ENCODE results near the gene SNX25. TPM values are rescaled to one million over a fixed set of nuclear protein-coding genes. Genes with fewer than 3 reads are reported as not detected.
"Not testable (repeated sequence)": the region's sequence is repeated elsewhere in the genome, so short reads cannot be mapped to it uniquely, and the experiment has no call there.

Gene SNX25
- total RNA-seq, 1 donor from 2014 or later, result 27.5 TPM

DNA sequence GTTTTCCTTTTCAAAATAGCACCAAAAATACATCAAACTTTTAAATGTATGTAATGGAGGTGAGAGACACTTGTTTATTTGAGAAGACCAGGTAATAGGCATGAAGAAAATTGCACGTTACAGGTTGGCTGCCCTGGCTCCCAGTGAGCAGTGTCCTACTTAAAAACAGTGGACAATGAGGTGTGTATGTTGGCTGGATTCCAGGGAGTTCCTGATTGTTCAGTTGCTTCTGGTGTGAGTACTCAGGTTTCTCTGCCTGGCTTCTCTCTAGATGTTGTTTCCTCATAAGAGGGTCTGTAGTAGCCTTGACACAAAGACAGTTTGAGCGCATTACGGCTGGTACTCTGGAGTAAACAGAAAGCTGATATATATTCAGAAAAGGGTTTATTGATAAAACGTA is 29.4 kb downstream of the SNX25 start:
- Mint-ChIP-seq H3K36me3 (ENCODE audit: unreplicated experiment) (peaks cover 12% of the 10 kb centered on the region), H3K27me3 (ENCODE audit: unreplicated experiment) (no peaks in the 10 kb centered on the region), H3K4me1 (ENCODE audit: low read depth, unreplicated experiment) (peaks cover 8% of the 10 kb centered on the region), H3K4me3 (ENCODE audit: unreplicated experiment) (no peak overlapping the region), H3K27ac (ENCODE audit: unreplicated experiment) (no peak overlapping the region), H3K9me3 (ENCODE audit: unreplicated experiment) (peaks cover 7% of the 10 kb centered on the region)
- TF ChIP-seq, protein P1, sequence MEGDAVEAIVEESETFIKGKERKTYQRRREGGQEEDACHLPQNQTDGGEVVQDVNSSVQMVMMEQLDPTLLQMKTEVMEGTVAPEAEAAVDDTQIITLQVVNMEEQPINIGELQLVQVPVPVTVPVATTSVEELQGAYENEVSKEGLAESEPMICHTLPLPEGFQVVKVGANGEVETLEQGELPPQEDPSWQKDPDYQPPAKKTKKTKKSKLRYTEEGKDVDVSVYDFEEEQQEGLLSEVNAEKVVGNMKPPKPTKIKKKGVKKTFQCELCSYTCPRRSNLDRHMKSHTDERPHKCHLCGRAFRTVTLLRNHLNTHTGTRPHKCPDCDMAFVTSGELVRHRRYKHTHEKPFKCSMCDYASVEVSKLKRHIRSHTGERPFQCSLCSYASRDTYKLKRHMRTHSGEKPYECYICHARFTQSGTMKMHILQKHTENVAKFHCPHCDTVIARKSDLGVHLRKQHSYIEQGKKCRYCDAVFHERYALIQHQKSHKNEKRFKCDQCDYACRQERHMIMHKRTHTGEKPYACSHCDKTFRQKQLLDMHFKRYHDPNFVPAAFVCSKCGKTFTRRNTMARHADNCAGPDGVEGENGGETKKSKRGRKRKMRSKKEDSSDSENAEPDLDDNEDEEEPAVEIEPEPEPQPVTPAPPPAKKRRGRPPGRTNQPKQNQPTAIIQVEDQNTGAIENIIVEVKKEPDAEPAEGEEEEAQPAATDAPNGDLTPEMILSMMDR (IDR thresholded peaks at IDR 0.05; ENCODE audit: partially characterized antibody, unreplicated experiment), result no peak
- DNase-seq, result no peak

DNA sequence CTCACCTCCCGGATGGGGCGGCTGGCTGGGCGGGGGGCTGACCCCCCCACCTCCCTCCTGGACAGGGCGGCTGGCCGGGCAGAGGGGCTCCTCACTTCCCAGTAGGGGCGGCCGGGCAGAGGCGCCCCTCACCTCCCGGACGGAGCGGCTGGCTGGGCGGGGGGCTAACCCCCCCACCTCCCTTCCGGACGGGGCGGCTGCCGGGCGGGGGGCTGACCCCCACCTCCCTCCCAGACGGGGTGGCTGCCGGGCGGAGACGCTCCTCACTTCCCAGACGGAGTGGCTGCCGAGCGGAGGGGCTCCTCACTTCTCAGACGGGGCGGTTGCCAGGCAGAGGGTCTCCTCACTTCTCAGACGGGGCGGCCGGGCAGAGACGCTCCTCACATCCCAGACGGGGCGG is 31.1 kb downstream of the SNX25 start:
- H3K27ac Mint-ChIP-seq (ENCODE audit: unreplicated experiment); DNase-seq; H3K27me3 Mint-ChIP-seq (ENCODE audit: unreplicated experiment); H3K9me3 Mint-ChIP-seq (ENCODE audit: unreplicated experiment); H3K4me1 Mint-ChIP-seq (ENCODE audit: low read depth, unreplicated experiment); H3K4me3 Mint-ChIP-seq (ENCODE audit: unreplicated experiment): not testable (repeated sequence)
- peaks cover 12% of the 10 kb centered on the region for H3K36me3 Mint-ChIP-seq (ENCODE audit: unreplicated experiment)

DNA sequence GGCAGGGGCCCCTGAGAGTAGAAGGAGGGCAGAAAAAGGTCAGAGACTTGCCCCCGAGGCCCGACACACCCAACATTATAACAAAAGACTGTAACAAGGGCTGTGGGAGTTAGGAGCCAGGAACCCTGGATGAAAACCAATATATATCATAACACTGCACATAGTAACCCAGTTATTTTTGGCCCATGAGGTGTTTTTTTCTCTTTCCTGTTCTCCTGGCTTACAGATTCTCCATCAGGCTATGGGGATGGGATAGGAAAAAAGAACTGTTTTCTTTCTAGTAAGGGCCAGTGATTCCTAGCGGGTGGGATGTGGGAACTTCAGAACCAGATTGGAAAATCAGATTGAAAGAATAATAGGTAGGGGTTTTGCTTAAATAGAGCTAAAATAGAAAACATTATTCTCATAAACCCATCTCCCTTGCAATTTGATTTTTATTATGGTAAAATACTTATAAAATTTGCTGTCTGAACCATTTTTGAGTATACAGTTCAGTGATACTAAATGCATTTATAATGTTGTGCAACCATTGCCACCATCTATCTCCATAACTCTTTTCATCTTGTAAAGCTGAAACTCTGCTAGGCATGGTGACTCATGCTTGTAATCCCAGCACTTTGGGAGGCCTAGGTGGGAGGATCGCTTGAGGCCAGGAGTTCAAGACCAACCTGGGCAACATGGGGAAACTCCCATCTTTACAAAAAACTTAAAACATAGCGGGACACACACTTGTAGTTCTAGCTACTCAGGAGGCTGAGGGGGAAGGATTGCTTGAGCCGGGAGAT is 33.5 kb downstream of the SNX25 start:
- no peak for DNase-seq
- peaks cover 4% of the 10 kb centered on the region for H3K9me3 Mint-ChIP-seq (ENCODE audit: unreplicated experiment)
- no peak overlapping the region for H3K27ac Mint-ChIP-seq (ENCODE audit: unreplicated experiment)
- H3K4me3 Mint-ChIP-seq (ENCODE audit: unreplicated experiment), result no peak overlapping the region
- peaks cover 8% of the 10 kb centered on the region for H3K4me1 Mint-ChIP-seq (ENCODE audit: low read depth, unreplicated experiment)
- H3K27me3 Mint-ChIP-seq (ENCODE audit: unreplicated experiment), result no peaks in the 10 kb centered on the region
- TF ChIP-seq, protein P1 (IDR thresholded peaks at IDR 0.05; ENCODE audit: partially characterized antibody, unreplicated experiment), result no peak
- peaks cover 12% of the 10 kb centered on the region for H3K36me3 Mint-ChIP-seq (ENCODE audit: unreplicated experiment)

DNA sequence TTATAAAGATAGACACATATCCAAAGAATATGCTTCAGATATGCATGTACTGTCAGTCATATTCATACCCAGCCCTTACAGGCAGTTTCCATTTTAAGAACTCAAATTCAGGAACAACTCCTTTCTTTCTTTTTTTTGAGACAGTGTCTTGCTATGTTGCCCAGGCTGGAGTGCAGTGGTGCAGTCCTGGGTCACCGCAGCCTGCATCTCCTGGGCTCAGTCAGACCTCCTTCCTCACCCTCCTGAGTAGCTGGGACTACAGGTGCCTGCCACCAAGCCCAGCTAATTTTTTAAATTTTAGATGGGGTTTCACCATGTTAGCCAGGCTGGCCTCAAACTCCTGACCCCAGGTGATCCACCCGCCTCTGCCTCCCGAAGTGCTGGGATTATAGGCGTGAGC is 34.5 kb downstream of the SNX25 start:
- H3K36me3 Mint-ChIP-seq (ENCODE audit: unreplicated experiment), result peaks cover 6% of the 10 kb centered on the region

DNA sequence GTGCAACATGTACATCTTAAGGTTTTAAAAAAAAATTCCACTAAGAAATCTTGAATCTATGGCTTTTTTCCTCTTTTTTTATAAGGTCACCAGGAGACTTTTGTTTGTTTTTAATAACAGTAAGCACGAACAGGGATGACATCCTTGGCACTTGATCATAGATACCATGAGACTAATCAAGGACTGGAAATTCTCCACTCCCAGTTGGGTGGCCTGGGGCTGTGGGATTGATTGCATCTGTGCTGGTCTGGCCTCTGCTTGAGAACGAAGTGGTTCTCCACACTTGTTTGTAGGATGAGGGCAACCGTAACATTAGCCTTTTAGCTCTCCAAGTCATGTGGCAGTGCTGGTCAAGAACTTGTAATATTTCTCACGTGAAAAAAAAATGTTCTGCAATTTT is 35.4 kb downstream of the SNX25 start:
- H3K4me3 Mint-ChIP-seq (ENCODE audit: unreplicated experiment), result no peak overlapping the region
- TF ChIP-seq, protein P1 (IDR thresholded peaks at IDR 0.05; ENCODE audit: partially characterized antibody, unreplicated experiment), result no peak
- H3K9me3 Mint-ChIP-seq (ENCODE audit: unreplicated experiment), result peaks cover 1% of the 10 kb centered on the region
- H3K27me3 Mint-ChIP-seq (ENCODE audit: unreplicated experiment), result no peaks in the 10 kb centered on the region
- H3K27ac Mint-ChIP-seq (ENCODE audit: unreplicated experiment), result no peak overlapping the region
- peaks cover 6% of the 10 kb centered on the region for H3K36me3 Mint-ChIP-seq (ENCODE audit: unreplicated experiment)
- DNase-seq, result no peak
- peaks cover 8% of the 10 kb centered on the region for H3K4me1 Mint-ChIP-seq (ENCODE audit: low read depth, unreplicated experiment)

More for the DNA sequence above, 34.5 kb downstream of the SNX25 start:
- no peak overlapping the region for H3K27ac Mint-ChIP-seq (ENCODE audit: unreplicated experiment)
- TF ChIP-seq, protein P1 (IDR thresholded peaks at IDR 0.05; ENCODE audit: partially characterized antibody, unreplicated experiment), result no peak
- H3K9me3 Mint-ChIP-seq (ENCODE audit: unreplicated experiment), result peaks cover 4% of the 10 kb centered on the region
- H3K27me3 Mint-ChIP-seq (ENCODE audit: unreplicated experiment), result no peaks in the 10 kb centered on the region
- H3K4me3 Mint-ChIP-seq (ENCODE audit: unreplicated experiment), result no peak overlapping the region
- H3K4me1 Mint-ChIP-seq (ENCODE audit: low read depth, unreplicated experiment), result peaks cover 8% of the 10 kb centered on the region
- no peak for DNase-seq

Data from glutamatergic neuron (in vitro differentiated cells).